ENCODE measurements around the gene MINDY2. TPM values are rescaled to one million over a fixed set of nuclear protein-coding genes. Genes with fewer than 3 reads are reported as not detected.

MINDY2 gene
- polyA plus RNA-seq, 1 experiment = 17.5 TPM

DNA sequence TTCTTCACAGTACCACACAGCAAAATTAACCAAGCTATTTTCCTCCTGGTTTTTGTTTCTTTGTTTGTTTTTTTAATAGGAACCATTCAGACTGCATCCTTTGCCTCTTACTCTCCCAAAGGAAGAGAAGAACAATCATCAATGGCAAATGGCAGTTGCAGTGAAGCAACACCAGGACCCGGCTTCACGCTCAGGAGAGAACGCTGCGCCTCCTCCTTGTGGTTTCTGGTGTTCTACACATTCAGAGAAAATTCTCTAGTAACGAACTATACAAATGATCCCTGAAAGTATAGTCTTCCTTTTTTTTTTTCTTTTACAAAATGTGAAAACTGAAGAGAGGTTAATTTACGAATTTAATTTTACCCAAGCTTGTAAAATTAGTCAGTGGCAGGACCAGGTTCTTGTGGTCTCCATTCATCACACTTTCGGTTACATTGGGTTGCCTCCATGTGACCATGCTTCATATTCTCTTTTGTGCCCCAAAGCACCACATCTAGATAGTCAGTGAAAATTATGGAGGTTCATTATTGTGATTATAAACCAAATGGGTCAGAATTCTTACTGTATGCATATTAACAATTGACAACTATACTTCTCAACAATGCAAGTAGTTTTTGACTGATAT lies 10.6 kb upstream of the MINDY2 start:
- no peaks in the 10 kb centered on the region for H3K27me3 ChIP-seq (ENCODE audit: control insufficient read depth, insufficient read depth, low read length)
- CTCF ChIA-PET = interaction anchor here (1.6 to 1.9 kb wide), 2 partner anchors 11 to 533 kb away, joined by 5 to 6 read pairs; partner anchors contain the start of gene MINDY2
- H3K4me3 ChIP-seq (ENCODE audit: low read depth, low read length) = no peak overlapping the region
- H3K9me3 ChIP-seq (ENCODE audit: control insufficient read depth, insufficient read depth, low read length) = peaks cover 6% of the 10 kb centered on the region
- POLR2A ChIA-PET = interaction anchor here (0.7 to 1.2 kb wide), 2 partner anchors 11 to 500 kb away, joined by 3 to 6 read pairs; partner anchors contain the start of gene ADAM10
- TF ChIP-seq, protein P1, sequence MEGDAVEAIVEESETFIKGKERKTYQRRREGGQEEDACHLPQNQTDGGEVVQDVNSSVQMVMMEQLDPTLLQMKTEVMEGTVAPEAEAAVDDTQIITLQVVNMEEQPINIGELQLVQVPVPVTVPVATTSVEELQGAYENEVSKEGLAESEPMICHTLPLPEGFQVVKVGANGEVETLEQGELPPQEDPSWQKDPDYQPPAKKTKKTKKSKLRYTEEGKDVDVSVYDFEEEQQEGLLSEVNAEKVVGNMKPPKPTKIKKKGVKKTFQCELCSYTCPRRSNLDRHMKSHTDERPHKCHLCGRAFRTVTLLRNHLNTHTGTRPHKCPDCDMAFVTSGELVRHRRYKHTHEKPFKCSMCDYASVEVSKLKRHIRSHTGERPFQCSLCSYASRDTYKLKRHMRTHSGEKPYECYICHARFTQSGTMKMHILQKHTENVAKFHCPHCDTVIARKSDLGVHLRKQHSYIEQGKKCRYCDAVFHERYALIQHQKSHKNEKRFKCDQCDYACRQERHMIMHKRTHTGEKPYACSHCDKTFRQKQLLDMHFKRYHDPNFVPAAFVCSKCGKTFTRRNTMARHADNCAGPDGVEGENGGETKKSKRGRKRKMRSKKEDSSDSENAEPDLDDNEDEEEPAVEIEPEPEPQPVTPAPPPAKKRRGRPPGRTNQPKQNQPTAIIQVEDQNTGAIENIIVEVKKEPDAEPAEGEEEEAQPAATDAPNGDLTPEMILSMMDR (IDR thresholded peaks at IDR 0.05; ENCODE audit: low read depth, low read length) = no peak
- no peak overlapping the region for H3K27ac ChIP-seq (ENCODE audit: low read depth, low read length)
- DNase-seq (ENCODE audit: low read depth, low spot score) = no peak

DNA sequence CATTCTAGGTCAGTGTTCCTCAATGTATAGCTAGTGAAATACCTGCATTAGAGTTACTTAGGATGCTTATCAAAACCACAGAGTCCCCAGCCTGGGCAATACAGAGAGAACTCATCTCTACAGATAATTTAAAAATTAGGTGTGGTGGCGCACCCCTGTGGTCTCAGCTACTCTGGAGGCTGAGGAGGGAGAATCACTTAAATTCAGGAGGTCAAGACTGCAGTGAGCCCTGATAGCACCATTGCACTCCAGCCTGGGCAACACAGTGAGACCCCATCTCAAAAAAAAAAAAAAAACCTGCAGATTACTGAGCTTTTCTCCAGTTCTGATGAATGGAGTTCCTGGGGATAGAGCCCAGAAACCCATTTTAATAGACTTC lies 10.1 kb upstream of the MINDY2 start:
- Histone ChIP-seq H3K27me3 (ENCODE audit: control insufficient read depth, insufficient read depth, low read length) (no peaks in the 10 kb centered on the region), H3K4me3 (ENCODE audit: low read depth, low read length) (no peak overlapping the region), H3K27ac (ENCODE audit: low read depth, low read length) (no peak overlapping the region), H3K9me3 (ENCODE audit: control insufficient read depth, insufficient read depth, low read length) (peaks cover 6% of the 10 kb centered on the region)
- POLR2A ChIA-PET = no interaction called here
- TF ChIP-seq, protein P1 (IDR thresholded peaks at IDR 0.05; ENCODE audit: low read depth, low read length) = no peak
- CTCF ChIA-PET = interaction anchor here (1.9 kb wide), 1 partner anchor 533 kb away, joined by 6 read pairs; no protein-coding TSS in a partner anchor
- no peak for DNase-seq (ENCODE audit: low read depth, low spot score)

DNA sequence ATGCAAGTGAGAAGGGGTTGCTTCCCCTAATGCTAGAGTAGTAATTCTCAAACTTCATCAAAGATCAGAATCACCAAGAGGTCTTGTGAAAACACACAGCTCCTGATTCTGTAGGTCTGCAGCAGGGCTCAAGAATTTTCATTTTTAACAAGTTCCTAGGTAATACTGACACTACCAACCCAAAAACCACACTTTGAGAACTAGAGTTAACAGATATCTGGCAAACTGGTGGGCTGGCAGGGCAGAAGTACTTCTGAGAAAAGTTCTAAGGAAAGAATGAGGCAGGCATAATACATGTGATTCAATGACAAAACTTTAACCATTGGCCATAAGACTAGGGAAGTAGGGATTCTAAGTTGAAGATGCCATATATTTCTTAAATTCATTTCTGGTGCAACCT lies 8.8 kb upstream of the MINDY2 start:
- no peaks in the 10 kb centered on the region for H3K27me3 ChIP-seq (ENCODE audit: control insufficient read depth, insufficient read depth, low read length)
- ChIA-PET CTCF (no interaction called here), POLR2A (no interaction called here)
- no peak overlapping the region for H3K27ac ChIP-seq (ENCODE audit: low read depth, low read length)
- H3K9me3 ChIP-seq (ENCODE audit: control insufficient read depth, insufficient read depth, low read length) = peaks cover 6% of the 10 kb centered on the region
- TF ChIP-seq, protein P1 (IDR thresholded peaks at IDR 0.05; ENCODE audit: low read depth, low read length) = no peak
- H3K4me3 ChIP-seq (ENCODE audit: low read depth, low read length) = no peak overlapping the region
- DNase-seq (ENCODE audit: low read depth, low spot score) = no peak

- no peak overlapping the region for H3K27ac ChIP-seq (ENCODE audit: low read depth, low read length)
- H3K4me3 ChIP-seq (ENCODE audit: low read depth, low read length) = no peak overlapping the region
- TF ChIP-seq, protein P1 (IDR thresholded peaks at IDR 0.05; ENCODE audit: low read depth, low read length) = no peak
- DNase-seq (ENCODE audit: low read depth, low spot score) = no peak
- no peaks in the 10 kb centered on the region for H3K27me3 ChIP-seq (ENCODE audit: control insufficient read depth, insufficient read depth, low read length)
- POLR2A ChIA-PET = interaction anchor here (0.6 kb wide), 1 partner anchor 289 kb away, joined by 3 read pairs; no protein-coding TSS in a partner anchor
- CTCF ChIA-PET = interaction anchor here (0.5 kb wide), 1 partner anchor 341 kb away, joined by 4 read pairs; no protein-coding TSS in a partner anchor
- peaks cover 6% of the 10 kb centered on the region for H3K9me3 ChIP-seq (ENCODE audit: control insufficient read depth, insufficient read depth, low read length)
Measured at GRCh38 chr15:58762731-58763130, 8.4 kb upstream of the MINDY2 start.

GRCh38 chr15:58764468-58764867 lies 6.6 kb upstream of the MINDY2 start:
- CTCF ChIA-PET = no interaction called here
- Histone ChIP-seq H3K9me3 (ENCODE audit: control insufficient read depth, insufficient read depth, low read length) (peaks cover 6% of the 10 kb centered on the region), H3K27ac (ENCODE audit: low read depth, low read length) (no peak overlapping the region), H3K4me3 (ENCODE audit: low read depth, low read length) (no peak overlapping the region), H3K27me3 (ENCODE audit: control insufficient read depth, insufficient read depth, low read length) (no peaks in the 10 kb centered on the region)
- POLR2A ChIA-PET = no interaction called here
- TF ChIP-seq, protein P1 (IDR thresholded peaks at IDR 0.05; ENCODE audit: low read depth, low read length) = no peak
- DNase-seq (ENCODE audit: low read depth, low spot score) = no peak
